ENCODE results near the gene SCARB1. TPM values are rescaled to one million over a fixed set of nuclear protein-coding genes. Genes with fewer than 3 reads are reported as not detected.

The SCARB1 gene
- total and polyA plus RNA-seq, 9 of the 15 experiments (the other 6 are each of a cell fraction or from before 2014, with no cell fraction given): 0.56 to 157 (median 52.8) TPM

DNA sequence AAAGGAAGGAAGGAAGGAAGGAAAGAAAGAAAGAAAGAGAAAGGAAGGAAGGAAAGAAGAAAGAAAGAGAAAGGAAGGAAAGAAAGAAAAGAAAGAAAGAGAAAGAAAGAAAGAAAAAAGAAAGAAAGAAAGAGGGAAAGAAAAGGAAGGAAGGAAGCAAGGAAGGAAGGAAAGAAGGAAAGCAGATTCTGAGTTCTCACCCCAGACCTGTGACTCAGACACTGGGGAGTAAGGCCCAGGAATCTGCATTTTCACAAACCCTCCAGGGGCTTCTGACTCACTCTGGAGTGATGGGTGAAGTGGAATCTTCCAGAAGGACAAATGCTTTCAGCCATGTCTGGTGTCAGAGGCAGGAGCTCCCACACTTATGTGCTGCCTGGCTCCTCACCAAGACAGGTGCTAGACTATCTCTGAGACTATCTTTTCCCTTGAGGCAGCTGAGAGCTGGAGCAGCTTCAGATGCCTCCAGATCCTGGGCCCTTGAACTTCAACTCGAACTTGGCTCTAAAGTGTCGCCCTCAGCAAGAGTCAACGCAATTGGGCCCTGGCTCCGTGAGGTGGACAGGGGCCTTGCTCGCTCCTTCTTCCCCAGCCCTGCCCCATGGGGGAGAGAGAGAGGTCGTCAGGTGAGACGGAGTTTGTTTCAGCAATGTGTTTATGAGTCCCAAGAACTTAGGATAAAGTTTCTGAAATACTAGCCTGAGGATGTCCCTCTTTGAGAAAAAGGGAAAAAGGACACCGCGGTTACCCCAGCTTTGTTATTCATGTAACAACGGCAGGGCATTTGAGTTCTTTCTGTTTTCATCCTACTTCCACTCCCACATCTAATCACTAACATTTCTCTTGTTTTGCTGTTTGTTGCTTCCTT lies 19.8 kb upstream of the SCARB1 start (continued):
- TF ChIP-seq YY1 (IDR thresholded peaks at IDR 0.05; ENCODE audit: borderline replicate concordance in 1 of 3, control insufficient read depth in 1 of 3, extremely low read depth in 1 of 3, insufficient read depth in 3 of 3, insufficient read length in 1 of 3, insufficient replicate concordance in 2 of 3, low read depth in 1 of 3, low read length in 2 of 3) (peak in 1 of 3 experiments; percentile 13), PML (IDR thresholded peaks at IDR 0.05; ENCODE audit: low read length) (no peak), JUND (IDR thresholded peaks at IDR 0.05; ENCODE audit: borderline replicate concordance, low read depth, low read length) (peak; percentile 77; the same call in 1 of the 2 replicates), JUND (tag; IDR thresholded peaks at IDR 0.05; ENCODE audit: borderline replicate concordance, low read depth, low read length) (peak; percentile 71; the same call in 1 of the 3 replicates), NCOA4 (IDR thresholded peaks at IDR 0.05; ENCODE audit: partially characterized antibody) (peak; percentile 70), SMARCE1 (IDR thresholded peaks at IDR 0.05) (peak; percentile 80), DPF2 (IDR thresholded peaks at IDR 0.05) (peak; percentile 88), TOE1 (IDR thresholded peaks at IDR 0.05; ENCODE audit: borderline replicate concordance) (peak; percentile 72), TOE1 (CRISPR knock-in tag; IDR thresholded peaks at IDR 0.05; ENCODE audit: borderline replicate concordance, low read depth) (no peak), NCOA1 (IDR thresholded peaks at IDR 0.05; ENCODE audit: low read depth) (peak; percentile 14; the same call in 1 of the 2 replicates), EHMT2 (IDR thresholded peaks at IDR 0.05) (peak; percentile 33; the same call in 1 of the 2 replicates), SMARCA4 (IDR thresholded peaks at IDR 0.05) (peak; percentile 73)
- TF ChIP-seq, protein P1, sequence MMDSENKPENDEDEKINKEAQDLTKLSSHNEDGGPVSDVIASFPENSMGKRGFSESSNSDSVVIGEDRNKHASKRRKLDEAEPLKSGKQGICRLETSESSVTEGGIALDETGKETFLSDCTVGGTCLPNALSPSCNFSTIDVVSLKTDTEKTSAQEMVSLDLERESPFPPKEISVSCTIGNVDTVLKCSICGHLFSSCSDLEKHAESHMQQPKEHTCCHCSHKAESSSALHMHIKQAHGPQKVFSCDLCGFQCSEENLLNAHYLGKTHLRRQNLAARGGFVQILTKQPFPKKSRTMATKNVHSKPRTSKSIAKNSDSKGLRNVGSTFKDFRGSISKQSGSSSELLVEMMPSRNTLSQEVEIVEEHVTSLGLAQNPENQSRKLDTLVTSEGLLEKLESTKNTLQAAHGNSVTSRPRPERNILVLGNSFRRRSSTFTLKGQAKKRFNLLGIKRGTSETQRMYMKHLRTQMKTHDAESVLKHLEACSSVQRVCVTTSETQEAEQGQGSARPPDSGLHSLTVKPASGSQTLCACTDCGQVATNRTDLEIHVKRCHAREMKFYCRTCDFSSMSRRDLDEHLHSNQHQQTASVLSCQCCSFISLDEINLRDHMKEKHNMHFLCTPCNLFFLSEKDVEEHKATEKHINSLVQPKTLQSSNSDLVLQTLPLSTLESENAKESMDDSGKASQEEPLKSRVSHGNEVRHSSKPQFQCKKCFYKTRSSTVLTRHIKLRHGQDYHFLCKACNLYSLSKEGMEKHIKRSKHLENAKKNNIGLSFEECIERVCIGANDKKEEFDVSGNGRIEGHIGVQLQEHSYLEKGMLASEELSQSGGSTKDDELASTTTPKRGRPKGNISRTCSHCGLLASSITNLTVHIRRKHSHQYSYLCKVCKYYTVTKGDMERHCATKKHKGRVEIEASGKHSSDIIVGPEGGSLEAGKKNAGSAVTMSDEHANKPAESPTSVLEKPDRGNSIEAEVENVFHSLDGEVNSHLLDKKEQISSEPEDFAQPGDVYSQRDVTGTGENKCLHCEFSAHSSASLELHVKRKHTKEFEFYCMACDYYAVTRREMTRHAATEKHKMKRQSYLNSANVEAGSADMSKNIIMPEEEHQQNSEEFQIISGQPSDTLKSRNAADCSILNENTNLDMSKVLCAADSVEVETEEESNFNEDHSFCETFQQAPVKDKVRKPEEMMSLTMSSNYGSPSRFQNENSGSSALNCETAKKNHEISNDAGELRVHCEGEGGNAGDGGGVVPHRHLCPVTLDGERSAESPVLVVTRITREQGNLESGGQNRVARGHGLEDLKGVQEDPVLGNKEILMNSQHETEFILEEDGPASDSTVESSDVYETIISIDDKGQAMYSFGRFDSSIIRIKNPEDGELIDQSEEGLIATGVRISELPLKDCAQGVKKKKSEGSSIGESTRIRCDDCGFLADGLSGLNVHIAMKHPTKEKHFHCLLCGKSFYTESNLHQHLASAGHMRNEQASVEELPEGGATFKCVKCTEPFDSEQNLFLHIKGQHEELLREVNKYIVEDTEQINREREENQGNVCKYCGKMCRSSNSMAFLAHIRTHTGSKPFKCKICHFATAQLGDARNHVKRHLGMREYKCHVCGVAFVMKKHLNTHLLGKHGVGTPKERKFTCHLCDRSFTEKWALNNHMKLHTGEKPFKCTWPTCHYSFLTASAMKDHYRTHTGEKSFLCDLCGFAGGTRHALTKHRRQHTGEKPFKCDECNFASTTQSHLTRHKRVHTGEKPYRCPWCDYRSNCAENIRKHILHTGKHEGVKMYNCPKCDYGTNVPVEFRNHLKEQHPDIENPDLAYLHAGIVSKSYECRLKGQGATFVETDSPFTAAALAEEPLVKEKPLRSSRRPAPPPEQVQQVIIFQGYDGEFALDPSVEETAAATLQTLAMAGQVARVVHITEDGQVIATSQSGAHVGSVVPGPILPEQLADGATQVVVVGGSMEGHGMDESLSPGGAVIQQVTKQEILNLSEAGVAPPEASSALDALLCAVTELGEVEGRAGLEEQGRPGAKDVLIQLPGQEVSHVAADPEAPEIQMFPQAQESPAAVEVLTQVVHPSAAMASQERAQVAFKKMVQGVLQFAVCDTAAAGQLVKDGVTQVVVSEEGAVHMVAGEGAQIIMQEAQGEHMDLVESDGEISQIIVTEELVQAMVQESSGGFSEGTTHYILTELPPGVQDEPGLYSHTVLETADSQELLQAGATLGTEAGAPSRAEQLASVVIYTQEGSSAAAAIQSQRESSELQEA (IDR thresholded peaks at IDR 0.05; ENCODE audit: low read depth): 0 out of 2 replicates have a peak, but pooled peaks have one; percentile 42
- TF ChIP-seq, protein P2, sequence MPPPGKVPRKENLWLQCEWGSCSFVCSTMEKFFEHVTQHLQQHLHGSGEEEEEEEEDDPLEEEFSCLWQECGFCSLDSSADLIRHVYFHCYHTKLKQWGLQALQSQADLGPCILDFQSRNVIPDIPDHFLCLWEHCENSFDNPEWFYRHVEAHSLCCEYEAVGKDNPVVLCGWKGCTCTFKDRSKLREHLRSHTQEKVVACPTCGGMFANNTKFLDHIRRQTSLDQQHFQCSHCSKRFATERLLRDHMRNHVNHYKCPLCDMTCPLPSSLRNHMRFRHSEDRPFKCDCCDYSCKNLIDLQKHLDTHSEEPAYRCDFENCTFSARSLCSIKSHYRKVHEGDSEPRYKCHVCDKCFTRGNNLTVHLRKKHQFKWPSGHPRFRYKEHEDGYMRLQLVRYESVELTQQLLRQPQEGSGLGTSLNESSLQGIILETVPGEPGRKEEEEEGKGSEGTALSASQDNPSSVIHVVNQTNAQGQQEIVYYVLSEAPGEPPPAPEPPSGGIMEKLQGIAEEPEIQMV (tag; conservative IDR thresholded peaks at IDR 0.05; ENCODE audit: low read depth): peak; percentile 70
